Osteoblast (primary cell): ENCODE results near the gene NKRF. TPM values are rescaled to one million over a fixed set of nuclear protein-coding genes. Genes with fewer than 3 reads are reported as not detected.

Experiments used
- DNase-seq: peaks from one replicate; pipeline ENCODE4 v3.0.0; 2011; ENCODE audit warnings: low spot score, mixed read lengths; ENCODE audit not compliant: insufficient read length; ENCODE audit errors: missing footprints
- H2AFZ ChIP-seq: 2 replicates; pipeline ENCODE4 v1.6.0; 2011; ENCODE audit warnings: mild to moderate bottlenecking, low read length
- H3K27ac ChIP-seq: 2 replicates; pipeline ENCODE4 v1.5.1; 2011; ENCODE audit warnings: mild to moderate bottlenecking, low read depth, low read length, moderate library complexity
- H3K27me3 ChIP-seq: 2 replicates; pipeline ENCODE4 v1.6.0; 2012; ENCODE audit warnings: mild to moderate bottlenecking, control low read depth, inconsistent platforms, low read length, moderate library complexity; ENCODE audit not compliant: insufficient read depth
- H3K36me3 ChIP-seq: 2 replicates; pipeline ENCODE4 v1.5.1; 2011; ENCODE audit warnings: mild to moderate bottlenecking, low read length, control low read depth, moderate library complexity; ENCODE audit not compliant: insufficient read depth
- H3K4me1 ChIP-seq: 2 replicates; pipeline ENCODE4 v1.5.1; 2011; ENCODE audit warnings: mild to moderate bottlenecking, low read length, control low read depth, moderate library complexity; ENCODE audit not compliant: insufficient read depth
- H3K4me2 ChIP-seq: 2 replicates; pipeline ENCODE4 v1.6.0; 2011; ENCODE audit warnings: mild to moderate bottlenecking, low read length; ENCODE audit not compliant: insufficient read depth
- H3K4me3 ChIP-seq: fragments of 200-600 bp; sonication (generic); 3 replicates; pipeline ENCODE4 v1.5.1; 2012; ENCODE audit warnings: mild to moderate bottlenecking, low read length, inconsistent platforms; ENCODE audit not compliant: insufficient read depth
- H3K79me2 ChIP-seq: 2 replicates; pipeline ENCODE4 v1.6.0; 2012; ENCODE audit warnings: mild to moderate bottlenecking, low read length, control low read depth, inconsistent platforms; ENCODE audit not compliant: insufficient read depth
- H3K9me3 ChIP-seq: 2 replicates; pipeline ENCODE4 v1.5.1; 2011; ENCODE audit warnings: low read depth, low read length, control low read depth
- H4K20me1 ChIP-seq: 2 replicates; pipeline ENCODE4 v1.6.0; 2012; ENCODE audit warnings: mild to moderate bottlenecking, low read length, control low read depth; ENCODE audit not compliant: insufficient read depth
- CTCF ChIP-seq: IDR thresholded peaks from 2 replicates; pipeline ENCODE4 v1.5.1; 2011; ENCODE audit warnings: mild to moderate bottlenecking, low read depth, low read length, moderate library complexity; ENCODE audit errors: extremely low read depth
- small RNA-seq: library from RNA; depleted of rRNA; stranded (forward); fragments of <200 nt; gene quantifications from one replicate; pipeline ENCODE3, GENCODE V24; 2012
- total RNA-seq: library from RNA; depleted of rRNA; stranded (reverse); fragments of >200 nt; gene quantifications from 2 replicates; pipeline ENCODE4 v1.2.3, GENCODE V29; 2012

NKRF gene
- total RNA-seq, 1 donor = 5.1 TPM

- peak; percentile 72 for DNase-seq
- no peak overlapping the region for H2AFZ ChIP-seq
- peak overlapping the region; percentile 10 for H3K4me2 ChIP-seq
- no peaks in the 10 kb centered on the region for H3K9me3 ChIP-seq
- H3K27ac ChIP-seq = no peak overlapping the region
- TF ChIP-seq CTCF = no peak
- peaks cover 8% of the 10 kb centered on the region for H3K4me1 ChIP-seq
- peaks cover 3% of the 10 kb centered on the region for H3K36me3 ChIP-seq
- H3K4me3 ChIP-seq = no peak overlapping the region
- no peaks in the 10 kb centered on the region for H3K27me3 ChIP-seq
- no peaks in the 10 kb centered on the region for H3K79me2 ChIP-seq
- no peaks in the 10 kb centered on the region for H4K20me1 ChIP-seq
These were observed 65.0 kb downstream of the NKRF start for GRCh38 chrX:119541188-119541587.

DNA sequence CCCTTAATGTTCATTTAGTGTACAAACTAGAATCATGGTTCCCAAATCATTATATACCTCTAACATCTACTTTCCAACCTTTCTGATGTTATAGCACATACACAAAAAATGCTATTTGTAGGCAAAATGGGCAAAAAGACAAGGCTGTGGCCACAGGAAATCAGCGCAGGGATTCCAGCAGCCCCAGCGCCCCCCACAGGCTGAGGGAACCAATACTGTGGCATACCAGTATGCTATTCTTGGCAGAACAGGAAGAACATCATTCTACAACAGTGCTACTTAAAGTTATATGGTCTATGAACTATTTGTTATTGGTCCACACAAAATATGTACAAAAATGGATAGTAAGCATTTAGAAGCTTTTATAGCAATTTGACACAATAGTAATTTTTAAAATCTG, 66.4 kb downstream of the NKRF start:
- H3K9me3 ChIP-seq = no peaks in the 10 kb centered on the region
- H2AFZ ChIP-seq = no peak overlapping the region
- H4K20me1 ChIP-seq = no peaks in the 10 kb centered on the region
- no peaks in the 10 kb centered on the region for H3K79me2 ChIP-seq
- H3K4me1 ChIP-seq = peaks cover 8% of the 10 kb centered on the region
- no peak overlapping the region for H3K4me3 ChIP-seq
- TF ChIP-seq CTCF = peak; percentile 11
- DNase-seq = no peak
- H3K4me2 ChIP-seq = no peak overlapping the region
- H3K27ac ChIP-seq = no peak overlapping the region
- H3K27me3 ChIP-seq = no peaks in the 10 kb centered on the region
- H3K36me3 ChIP-seq = peaks cover 3% of the 10 kb centered on the region

Small RNA genes within 50 kb of the gene (small RNA-seq; reads per million reads assigned to genes)
- not detected for gene MIR766

Other genes with a start within 250 kb of the NKRF start
- gene SLC25A43, start 207.1 kb downstream of the NKRF start, total RNA-seq = 23.5 and 24.8 TPM in 2 replicates
- 165 and 174 TPM in 2 replicates for gene SLC25A5, start 138.0 kb downstream of the NKRF start, total RNA-seq
- gene STEEP1, start 41.0 kb downstream of the NKRF start, total RNA-seq = 23.9 and 29.0 TPM in 2 replicates
- gene UBE2A, start 31.9 kb downstream of the NKRF start, total RNA-seq = 36.6 and 41.5 TPM in 2 replicates
- gene SEPTIN6, start 86.7 kb upstream of the NKRF start, total RNA-seq = 9.0 and 9.1 TPM in 2 replicates
- under 0.01 and 0.72 TPM in 2 replicates for gene SOWAHD, start 152.2 kb upstream of the NKRF start, total RNA-seq
- gene RPL39, start 185.2 kb upstream of the NKRF start, total RNA-seq = 1,554 and 1,740 TPM in 2 replicates
- gene UPF3B, start 246.5 kb upstream of the NKRF start, total RNA-seq = 1.2 and 1.8 TPM in 2 replicates